ENCODE measurements around the gene PELI2.

The PELI2 gene

DNA sequence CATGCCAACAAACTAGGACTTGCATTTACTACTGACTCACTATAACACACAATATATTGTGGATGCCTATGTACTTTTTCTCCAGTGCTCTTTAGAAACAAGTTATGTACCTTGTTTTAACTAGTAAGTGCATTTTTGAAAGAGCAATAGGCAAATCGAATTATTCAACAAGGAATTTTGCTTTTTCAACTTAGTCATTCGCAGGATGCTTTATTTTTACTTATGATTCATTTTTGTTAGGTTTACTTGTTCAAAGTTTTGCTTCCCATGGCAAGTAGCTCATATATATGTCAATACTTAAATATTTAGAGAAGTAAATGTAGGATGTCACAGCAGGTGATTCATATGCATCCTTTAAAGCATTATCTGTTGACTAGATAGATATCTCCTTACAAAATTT is 149.8 kb downstream of the PELI2 start:
- DNase-seq, result no peak

DNA sequence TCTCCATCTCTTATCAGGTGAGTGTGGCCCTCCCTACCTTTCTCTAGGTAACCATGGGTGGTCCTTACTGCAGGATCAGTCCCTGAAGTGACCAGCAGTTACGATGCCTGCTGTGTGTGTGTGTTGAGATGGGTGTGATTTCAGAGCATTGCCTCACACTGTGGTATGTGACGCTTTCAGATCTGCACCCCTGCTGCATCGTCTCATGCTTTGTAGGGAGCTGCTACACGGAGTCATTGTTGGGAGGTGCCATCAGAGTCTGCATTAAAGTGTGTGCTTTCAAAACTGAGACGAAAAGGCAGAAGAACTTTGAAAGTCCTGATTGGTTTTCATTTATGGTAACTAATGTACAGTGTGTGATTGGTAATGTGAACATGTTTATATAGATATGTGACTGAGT is 150.5 kb downstream of the PELI2 start:
- DNase-seq, result no peak

DNA sequence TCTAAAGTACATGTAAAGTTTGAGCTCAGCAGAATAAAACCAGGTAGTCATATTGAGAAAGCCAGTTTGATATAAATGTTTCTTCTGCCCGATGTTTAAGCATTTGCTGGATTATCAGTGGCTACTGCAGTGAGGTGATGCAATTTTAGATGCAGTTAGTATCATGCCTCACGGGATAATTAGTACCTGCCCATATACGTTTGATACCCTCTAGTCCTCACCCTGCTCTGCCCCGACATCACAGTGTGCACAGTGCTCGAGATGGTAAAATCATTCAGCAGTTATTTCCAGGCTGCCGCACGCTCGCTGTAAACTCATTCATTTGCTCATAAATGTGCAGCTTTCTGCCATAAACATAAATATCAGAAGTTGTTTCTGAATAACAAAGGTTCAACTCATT is 152.7 kb downstream of the PELI2 start:
- DNase-seq, result no peak

- DNase-seq, result no peak
Measured at GRCh38 chr14:56271970-56272369, 153.8 kb downstream of the PELI2 start.

- DNase-seq, result no peak
Measured at GRCh38 chr14:56273155-56273554, 154.9 kb downstream of the PELI2 start.

GRCh38 chr14:56273951-56274350 is 155.7 kb downstream of the PELI2 start:
- no peak for DNase-seq

DNA sequence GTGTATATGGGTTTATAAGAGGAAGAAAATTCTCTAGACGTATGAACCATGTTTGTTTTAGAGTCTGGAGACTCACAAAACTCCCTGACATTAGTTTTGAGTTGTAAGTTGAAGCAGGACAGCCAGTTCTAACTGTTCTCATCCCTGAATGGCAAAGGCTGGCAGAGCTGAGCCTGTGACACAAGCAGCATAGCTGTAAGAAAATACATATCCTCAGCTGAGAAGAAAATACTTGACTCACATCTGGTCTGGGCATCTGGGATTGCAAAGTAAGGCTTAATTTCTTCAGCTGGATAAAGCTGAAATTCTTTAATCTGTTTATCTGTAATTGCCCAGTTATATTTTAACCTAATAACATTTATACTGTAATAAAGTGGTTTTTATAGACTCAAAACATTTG is 156.3 kb downstream of the PELI2 start:
- DNase-seq, result no peak

DNA sequence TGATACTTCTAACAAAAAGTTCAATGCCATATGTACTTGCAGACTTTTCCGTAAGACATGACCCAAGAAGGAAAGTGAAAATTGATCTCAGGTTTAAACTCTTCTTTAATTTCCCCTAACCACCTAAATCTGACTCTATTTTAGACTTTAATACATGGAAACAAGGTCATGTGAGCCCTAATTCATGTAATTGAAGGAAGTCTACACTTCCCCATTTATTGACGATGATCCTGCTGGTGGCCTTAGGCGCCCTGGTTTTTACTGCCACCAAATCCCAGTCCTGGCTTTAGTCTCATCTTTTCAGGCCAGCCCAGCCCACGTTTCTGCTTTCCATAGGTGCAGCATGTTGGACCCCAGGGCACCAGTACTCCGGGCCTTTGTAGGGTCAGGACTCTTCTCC is 157.9 kb downstream of the PELI2 start:
- no peak for DNase-seq

DNA sequence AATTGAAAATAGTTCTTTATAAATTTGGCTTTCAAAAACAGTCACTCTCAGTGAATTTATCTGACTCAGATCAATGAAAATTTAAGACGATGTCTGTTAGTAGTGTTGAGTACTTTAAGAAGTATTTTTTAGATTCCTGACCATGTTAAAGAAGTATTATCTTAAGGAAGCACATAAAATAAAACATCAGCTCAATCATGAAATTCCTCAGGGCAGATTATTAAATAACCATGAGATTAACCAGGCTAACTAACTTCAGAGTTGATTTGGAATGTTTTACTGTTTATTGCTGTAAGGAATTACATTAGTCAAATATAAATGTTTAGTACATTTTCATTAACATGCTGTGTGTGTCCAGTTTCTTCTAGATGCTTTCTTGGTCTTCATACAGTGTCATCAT is 160.2 kb downstream of the PELI2 start:
- DNase-seq, result no peak

DNA sequence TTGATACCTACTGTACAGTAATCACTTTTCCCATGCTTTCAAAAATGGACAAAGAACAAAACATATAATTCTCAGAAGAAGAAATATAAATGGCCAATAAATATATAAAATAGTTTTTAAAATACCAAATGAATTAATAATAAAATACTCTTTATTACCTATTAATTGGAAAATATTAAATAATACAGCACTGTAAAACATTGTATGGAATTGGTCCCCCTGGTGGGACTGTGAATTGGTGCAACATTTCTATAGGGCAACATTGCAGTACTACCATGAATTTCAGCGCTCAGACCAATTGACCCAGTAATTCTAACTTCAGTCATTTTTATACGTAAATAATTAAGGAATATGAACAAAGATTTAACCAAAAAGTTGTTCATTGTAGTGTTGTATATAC is 162.6 kb downstream of the PELI2 start:
- DNase-seq, result no peak

DNA sequence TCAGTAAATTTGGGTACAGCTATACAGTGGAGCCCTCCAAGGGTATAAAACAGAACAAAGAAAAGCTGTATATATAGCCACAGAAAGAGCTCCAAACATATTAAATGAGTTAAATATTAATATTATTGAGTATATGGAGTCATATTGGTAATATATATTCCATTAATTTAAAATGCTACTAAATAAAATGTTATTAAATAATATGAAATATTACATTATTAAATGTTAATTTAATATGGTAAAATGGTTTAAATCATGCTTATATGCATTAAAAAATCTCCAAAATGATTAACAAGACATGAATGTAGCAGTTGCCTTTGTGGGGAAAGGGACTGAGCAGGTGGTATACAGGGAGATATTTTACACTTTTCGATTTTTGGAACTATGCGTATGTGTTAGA is 164.0 kb downstream of the PELI2 start:
- DNase-seq, result no peak

GRCh38 chr14:56284641-56285040 is 166.4 kb downstream of the PELI2 start:
- DNase-seq, result no peak

- DNase-seq, result no peak
Measured at GRCh38 chr14:56289155-56289554, 170.9 kb downstream of the PELI2 start.

- no peak for DNase-seq
Measured at GRCh38 chr14:56290195-56290594, 172.0 kb downstream of the PELI2 start.

- no peak for DNase-seq
Measured at GRCh38 chr14:56292970-56293369, 174.8 kb downstream of the PELI2 start.

DNA sequence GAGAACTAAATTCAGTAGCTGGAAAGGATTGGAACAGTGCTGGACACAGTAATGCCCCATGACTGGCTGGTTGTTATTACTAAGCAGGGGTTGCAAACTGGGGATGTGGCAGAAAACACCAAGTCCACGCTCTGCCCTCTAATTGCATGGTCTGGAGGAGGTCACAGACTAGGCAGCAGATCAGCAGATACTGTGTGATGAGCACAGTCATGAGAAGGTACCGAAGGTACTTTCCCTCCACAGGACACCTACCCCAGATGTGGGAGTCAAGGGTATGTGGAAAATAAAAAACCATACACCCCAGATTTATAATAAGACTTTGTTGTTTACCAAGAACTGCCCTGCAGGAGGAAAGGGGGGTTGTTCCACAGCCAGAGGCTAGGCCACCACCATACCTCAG is 175.3 kb downstream of the PELI2 start:
- no peak for DNase-seq

DNA sequence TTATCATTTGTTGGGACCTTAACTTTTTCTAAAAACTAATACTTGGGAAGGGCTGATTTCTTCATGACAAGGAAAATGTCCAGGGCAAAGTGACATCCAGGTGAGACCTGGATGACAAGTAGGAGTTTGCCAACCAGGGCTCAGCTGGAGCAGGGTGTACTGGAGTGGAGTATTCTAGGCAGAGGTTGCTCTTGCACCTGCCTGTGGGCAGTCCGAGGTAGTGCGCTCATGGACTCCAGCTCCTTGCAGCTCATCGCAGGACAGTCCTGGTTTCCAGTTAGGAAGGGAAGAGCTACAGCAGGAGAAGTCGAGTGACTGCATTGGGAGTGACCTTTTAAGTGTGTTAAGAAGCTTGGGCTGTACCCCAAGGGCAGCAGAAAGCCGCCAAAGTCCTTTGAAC is 175.9 kb downstream of the PELI2 start:
- no peak for DNase-seq

DNA sequence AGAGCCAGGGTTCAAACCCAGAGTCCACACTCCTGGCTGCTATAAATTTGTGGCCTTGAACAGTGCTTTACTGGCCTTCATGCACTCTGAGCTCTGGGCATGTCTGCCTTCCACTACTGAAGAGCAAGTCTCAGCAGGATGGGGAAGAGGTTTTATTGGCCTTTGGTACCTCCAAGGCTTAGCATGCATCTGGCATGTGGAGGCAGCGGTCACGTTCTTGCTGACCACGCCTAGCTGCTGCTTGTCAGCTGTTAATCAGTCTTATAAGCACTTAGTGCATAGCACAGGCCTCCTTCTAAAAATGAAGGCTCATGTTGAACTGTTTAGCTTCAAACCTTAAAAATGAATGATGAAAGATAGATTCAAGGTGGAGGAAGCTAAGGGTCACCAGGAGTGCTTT is 177.5 kb downstream of the PELI2 start:
- no peak for DNase-seq

GRCh38 chr14:56297449-56297848 is 179.2 kb downstream of the PELI2 start:
- no peak for DNase-seq

DNA sequence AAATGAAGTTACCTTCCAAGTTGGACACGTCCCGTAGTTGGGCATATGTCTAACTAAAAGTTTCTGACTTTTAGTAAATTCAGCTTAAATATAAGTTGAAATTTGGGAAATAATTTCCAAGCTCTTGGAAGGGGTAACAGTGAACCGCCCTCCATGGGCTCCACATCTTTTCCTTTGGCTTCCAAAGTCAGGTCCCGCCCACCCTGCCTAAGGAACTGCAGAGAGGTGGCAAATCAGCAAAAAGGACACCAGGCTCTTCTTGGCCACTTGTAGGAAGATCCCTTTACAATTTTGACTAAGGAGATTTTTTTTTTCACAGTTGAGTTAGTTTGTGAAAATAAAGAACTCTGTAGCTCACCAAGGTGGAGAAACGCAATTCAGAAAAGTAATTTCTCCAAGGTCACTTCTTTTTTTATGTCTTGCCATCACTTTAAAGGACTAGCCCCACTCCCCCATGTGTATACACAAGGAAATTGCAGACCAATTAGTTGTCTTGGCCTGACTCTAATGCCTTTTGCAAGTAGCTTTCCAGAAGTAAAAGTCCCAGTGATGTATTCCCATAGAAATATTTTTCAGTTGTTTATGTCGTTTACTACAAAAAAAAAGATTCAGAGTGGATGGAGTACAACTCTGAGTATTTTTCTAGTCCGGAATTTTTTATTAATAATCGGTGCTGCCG is 181.2 kb downstream of the PELI2 start:
- no peak for DNase-seq

GRCh38 chr14:56300495-56300894 is 182.3 kb downstream of the PELI2 start:
- no peak for DNase-seq

- DNase-seq, result no peak
Measured at GRCh38 chr14:56304456-56304855, 186.2 kb downstream of the PELI2 start.

GRCh38 chr14:56309198-56309597 is 191.0 kb downstream of the PELI2 start:
- DNase-seq, result no peak

DNA sequence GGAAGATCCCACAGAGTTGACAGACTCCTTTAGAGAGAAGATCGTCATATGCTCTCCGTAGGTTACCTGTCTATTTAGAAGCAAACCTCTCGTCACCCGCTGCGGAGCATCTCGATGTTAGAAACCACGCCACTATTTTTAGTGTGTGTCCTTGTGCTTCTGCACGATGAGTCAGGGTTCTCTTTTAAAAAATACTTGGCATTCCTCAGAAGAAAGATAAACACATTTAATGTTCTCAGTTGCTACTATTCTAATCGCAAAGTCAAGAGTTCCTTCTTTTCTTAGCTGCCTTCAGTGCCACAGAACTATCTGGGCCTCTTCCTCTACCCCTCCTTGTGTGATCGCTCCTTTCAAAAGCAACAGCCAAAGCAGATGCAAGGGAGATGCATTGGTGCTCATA is 192.4 kb downstream of the PELI2 start:
- DNase-seq, result no peak

DNA sequence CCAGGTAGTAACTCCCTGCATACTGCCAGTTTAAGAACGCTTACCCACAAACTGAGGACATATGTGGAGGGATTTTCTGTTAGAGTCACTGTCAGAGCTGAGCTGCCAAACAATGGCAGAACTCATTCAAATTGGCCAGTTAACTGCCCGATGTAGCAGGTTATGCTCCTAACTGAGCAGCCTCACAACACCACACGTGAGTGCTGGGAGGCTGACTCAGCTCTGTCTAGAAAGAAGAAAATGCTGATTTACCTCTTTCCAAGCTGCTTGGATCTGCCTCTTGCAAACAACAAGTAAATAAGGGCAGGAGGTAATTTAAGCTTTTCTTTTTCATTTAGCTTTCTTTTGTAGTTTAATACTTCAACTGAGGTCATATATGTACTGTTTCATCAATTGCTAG is 195.6 kb downstream of the PELI2 start:
- DNase-seq, result no peak
